ENCODE data around the gene SHOC2. TPM values are rescaled to one million over a fixed set of nuclear protein-coding genes. Genes with fewer than 3 reads are reported as not detected.
A peak's percentile ranks its signal among the peaks of the same experiment; 100 is the strongest.

The SHOC2 gene
- total and polyA plus RNA-seq, 4 donors, result 17.6 to 68.4 (median 47.8) TPM

GRCh38 chr10:110927461-110927860 is 8.1 kb downstream of the SHOC2 start:
- no peaks in the 10 kb centered on the region for H3K9me3 ChIP-seq (ENCODE audit: control insufficient read depth, low read length)
- no peak overlapping the region for H3K27ac ChIP-seq (ENCODE audit: low read depth in 1 of 2, low read length in 2 of 2)
- DNase-seq (no peak), ATAC-seq (ENCODE audit: low FRiP score) (no peak)
- no peaks in the 10 kb centered on the region for H3K36me3 ChIP-seq (ENCODE audit: control insufficient read depth in 1 of 2, insufficient read depth in 2 of 2, low read length in 1 of 2)
- H3K4me1 ChIP-seq (ENCODE audit: control insufficient read depth in 1 of 2, insufficient read depth in 2 of 2, low read length in 2 of 2), result no peaks in the 10 kb centered on the region
- no peak overlapping the region for H3K4me3 ChIP-seq (ENCODE audit: low read length in 2 of 2)
- WGBS, 2 donors, result 92 to 98% methylated on average over 2 of the region's 2 CpGs
- H3K27me3 ChIP-seq (ENCODE audit: control insufficient read depth in 1 of 2, insufficient read depth in 2 of 2, low read length in 1 of 2), result no peaks in the 10 kb centered on the region
- intact Hi-C loops (cut with DNase I), result no loop called here

- Histone ChIP-seq H3K27ac (ENCODE audit: low read depth in 1 of 2, low read length in 2 of 2) (no peak overlapping the region), H3K27me3 (ENCODE audit: control insufficient read depth in 1 of 2, insufficient read depth in 2 of 2, low read length in 1 of 2) (no peaks in the 10 kb centered on the region), H3K9me3 (ENCODE audit: control insufficient read depth, low read length) (no peaks in the 10 kb centered on the region), H3K36me3 (ENCODE audit: control insufficient read depth in 1 of 2, insufficient read depth in 2 of 2, low read length in 1 of 2) (no peaks in the 10 kb centered on the region), H3K4me1 (ENCODE audit: control insufficient read depth in 1 of 2, insufficient read depth in 2 of 2, low read length in 2 of 2) (no peaks in the 10 kb centered on the region), H3K4me3 (ENCODE audit: low read length in 2 of 2) (no peak overlapping the region)
- 54 to 61% methylated on average over 1 of the region's 1 CpG for WGBS, 2 donors
- no peak for DNase-seq
- intact Hi-C loops (cut with DNase I), result no loop called here
- no peak for ATAC-seq (ENCODE audit: low FRiP score)
Observed at GRCh38 chr10:110931769-110932381, 12.5 kb downstream of the SHOC2 start.

- intact Hi-C loops (cut with DNase I), result no loop called here
Observed at GRCh38 chr10:110932505-110933180, 13.2 kb downstream of the SHOC2 start.

GRCh38 chr10:110936757-110937156 is 17.4 kb downstream of the SHOC2 start:
- H3K9me3 ChIP-seq (ENCODE audit: control insufficient read depth, low read length), result no peaks in the 10 kb centered on the region
- H3K27me3 ChIP-seq (ENCODE audit: control insufficient read depth in 1 of 2, insufficient read depth in 2 of 2, low read length in 1 of 2), result no peaks in the 10 kb centered on the region
- 97% methylated on average over 18 of the region's 18 CpGs for WGBS, 2 donors
- H3K4me3 ChIP-seq (ENCODE audit: low read length in 2 of 2), result no peak overlapping the region
- no peaks in the 10 kb centered on the region for H3K4me1 ChIP-seq (ENCODE audit: control insufficient read depth in 1 of 2, insufficient read depth in 2 of 2, low read length in 2 of 2)
- DNase-seq, result peak in 1 of 2 donors; percentile 70
- H3K36me3 ChIP-seq (ENCODE audit: control insufficient read depth in 1 of 2, insufficient read depth in 2 of 2, low read length in 1 of 2), result no peaks in the 10 kb centered on the region
- no peak overlapping the region for H3K27ac ChIP-seq (ENCODE audit: low read depth in 1 of 2, low read length in 2 of 2)
- no peak for ATAC-seq (ENCODE audit: low FRiP score)
- intact Hi-C loops (cut with DNase I), result no loop called here

More at GRCh38 chr10:110932505-110933180, 13.2 kb downstream of the SHOC2 start:
- Histone ChIP-seq H3K4me3 (ENCODE audit: low read length in 2 of 2) (no peak overlapping the region), H3K36me3 (ENCODE audit: control insufficient read depth in 1 of 2, insufficient read depth in 2 of 2, low read length in 1 of 2) (no peaks in the 10 kb centered on the region), H3K4me1 (ENCODE audit: control insufficient read depth in 1 of 2, insufficient read depth in 2 of 2, low read length in 2 of 2) (no peaks in the 10 kb centered on the region), H3K27ac (ENCODE audit: low read depth in 1 of 2, low read length in 2 of 2) (no peak overlapping the region), H3K27me3 (ENCODE audit: control insufficient read depth in 1 of 2, insufficient read depth in 2 of 2, low read length in 1 of 2) (no peaks in the 10 kb centered on the region), H3K9me3 (ENCODE audit: control insufficient read depth, low read length) (no peaks in the 10 kb centered on the region)
- no peak for DNase-seq
- WGBS, 2 donors, result 70 to 73% methylated on average over 1 of the region's 1 CpG
- no peak for ATAC-seq (ENCODE audit: low FRiP score)

GRCh38 chr10:110939419-110939818 is 20.0 kb downstream of the SHOC2 start:
- no peaks in the 10 kb centered on the region for H3K4me1 ChIP-seq (ENCODE audit: control insufficient read depth in 1 of 2, insufficient read depth in 2 of 2, low read length in 2 of 2)
- H3K36me3 ChIP-seq (ENCODE audit: control insufficient read depth in 1 of 2, insufficient read depth in 2 of 2, low read length in 1 of 2), result no peaks in the 10 kb centered on the region
- intact Hi-C loops (cut with DNase I), result no loop called here
- H3K27me3 ChIP-seq (ENCODE audit: control insufficient read depth in 1 of 2, insufficient read depth in 2 of 2, low read length in 1 of 2), result no peaks in the 10 kb centered on the region
- no peak for ATAC-seq (ENCODE audit: low FRiP score)
- no peak for DNase-seq
- WGBS, 2 donors, result 95 to 96% methylated on average over 4 of the region's 4 CpGs
- no peaks in the 10 kb centered on the region for H3K9me3 ChIP-seq (ENCODE audit: control insufficient read depth, low read length)
- H3K4me3 ChIP-seq (ENCODE audit: low read length in 2 of 2), result no peak overlapping the region
- no peak overlapping the region for H3K27ac ChIP-seq (ENCODE audit: low read depth in 1 of 2, low read length in 2 of 2)

GRCh38 chr10:110944792-110945396 is 25.5 kb downstream of the SHOC2 start:
- Histone ChIP-seq H3K4me1 (ENCODE audit: control insufficient read depth in 1 of 2, insufficient read depth in 2 of 2, low read length in 2 of 2) (no peaks in the 10 kb centered on the region), H3K27ac (ENCODE audit: low read depth in 1 of 2, low read length in 2 of 2) (no peak overlapping the region), H3K36me3 (ENCODE audit: control insufficient read depth in 1 of 2, insufficient read depth in 2 of 2, low read length in 1 of 2) (no peaks in the 10 kb centered on the region), H3K9me3 (ENCODE audit: control insufficient read depth, low read length) (no peaks in the 10 kb centered on the region), H3K4me3 (ENCODE audit: low read length in 2 of 2) (no peak overlapping the region), H3K27me3 (ENCODE audit: control insufficient read depth in 1 of 2, insufficient read depth in 2 of 2, low read length in 1 of 2) (no peaks in the 10 kb centered on the region)
- DNase-seq (no peak), ATAC-seq (ENCODE audit: low FRiP score) (peak; percentile 15)
- WGBS, 2 donors, result 64 to 65% methylated on average over 5 of the region's 5 CpGs
- intact Hi-C loops (cut with DNase I), result no loop called here

- no peak overlapping the region for H3K4me3 ChIP-seq (ENCODE audit: low read length in 2 of 2)
- H3K4me1 ChIP-seq (ENCODE audit: control insufficient read depth in 1 of 2, insufficient read depth in 2 of 2, low read length in 2 of 2), result no peaks in the 10 kb centered on the region
- no peak for DNase-seq
- ATAC-seq (ENCODE audit: low FRiP score), result no peak
- no peaks in the 10 kb centered on the region for H3K27me3 ChIP-seq (ENCODE audit: control insufficient read depth in 1 of 2, insufficient read depth in 2 of 2, low read length in 1 of 2)
- H3K27ac ChIP-seq (ENCODE audit: low read depth in 1 of 2, low read length in 2 of 2), result no peak overlapping the region
- WGBS, 2 donors, result 70 to 88% methylated on average over 1 of the region's 1 CpG
- intact Hi-C loops (cut with DNase I), result no loop called here
- no peaks in the 10 kb centered on the region for H3K9me3 ChIP-seq (ENCODE audit: control insufficient read depth, low read length)
- no peaks in the 10 kb centered on the region for H3K36me3 ChIP-seq (ENCODE audit: control insufficient read depth in 1 of 2, insufficient read depth in 2 of 2, low read length in 1 of 2)
Observed at GRCh38 chr10:110946496-110946895, 27.1 kb downstream of the SHOC2 start.

GRCh38 chr10:110947061-110947595 is 27.7 kb downstream of the SHOC2 start:
- Histone ChIP-seq H3K9me3 (ENCODE audit: control insufficient read depth, low read length) (no peaks in the 10 kb centered on the region), H3K4me3 (ENCODE audit: low read length in 2 of 2) (no peak overlapping the region), H3K36me3 (ENCODE audit: control insufficient read depth in 1 of 2, insufficient read depth in 2 of 2, low read length in 1 of 2) (no peaks in the 10 kb centered on the region), H3K4me1 (ENCODE audit: control insufficient read depth in 1 of 2, insufficient read depth in 2 of 2, low read length in 2 of 2) (no peaks in the 10 kb centered on the region), H3K27ac (ENCODE audit: low read depth in 1 of 2, low read length in 2 of 2) (no peak overlapping the region), H3K27me3 (ENCODE audit: control insufficient read depth in 1 of 2, insufficient read depth in 2 of 2, low read length in 1 of 2) (no peaks in the 10 kb centered on the region)
- 71 to 84% methylated on average over 4 of the region's 4 CpGs for WGBS, 2 donors
- DNase-seq (no peak), ATAC-seq (ENCODE audit: low FRiP score) (no peak)
- intact Hi-C loops (cut with DNase I), result no loop called here
